ENCODE measurements around the gene ZDHHC21. TPM values are rescaled to one million over a fixed set of nuclear protein-coding genes. Genes with fewer than 3 reads are reported as not detected.

Gene ZDHHC21
- total and polyA plus RNA-seq, 2 of the 8 experiments (the other 6 are each of a cell fraction or from before 2014, with no cell fraction given), result 1.9 to 6.0 TPM

- TF ChIP-seq RNF2 (IDR thresholded peaks at IDR 0.05; ENCODE audit: borderline replicate concordance, low read depth, low read length, missing control alignments, poor library complexity, severe bottlenecking) (no peak), RAD21 (IDR thresholded peaks at IDR 0.05 in 1 of 2, conservative IDR thresholded peaks at IDR 0.05 in 1 of 2; ENCODE audit: low read depth in 2 of 2, low read length in 2 of 2) (no peak), SIRT6 (IDR thresholded peaks at IDR 0.05; ENCODE audit: low read length) (no peak), RFX5 (IDR thresholded peaks at IDR 0.05; ENCODE audit: borderline replicate concordance, low read depth, low read length) (no peak)
Observed at GRCh38 chr9:14608540-14608939, 84.7 kb downstream of the ZDHHC21 start (continued).
